Liver (tissue), 9 donors: ENCODE measurements around the gene ZNF724. TPM values are rescaled to one million over a fixed set of nuclear protein-coding genes. Genes with fewer than 3 reads are reported as not detected.

Source experiments
- DNase-seq: peaks from one replicate; pipeline ENCODE4 v3.0.0-alpha.2; 2017; ENCODE audit warnings: low spot score
- H3K27ac ChIP-seq, 2 donors: one replicate each; pipeline ENCODE4 v1.7.0; 2013; ENCODE audit warnings: inconsistent platforms in 2 of 2, low read length in 2 of 2, control low read depth in 1 of 2, low read depth in 1 of 2, mild to moderate bottlenecking in 1 of 2
- H3K27me3 ChIP-seq, 4 donors: one replicate each; pipeline versions ENCODE4 v1.6.1 to v1.7.0; 2013; ENCODE audit warnings: low read length in 3 of 4, inconsistent platforms in 1 of 4, mild to moderate bottlenecking in 1 of 4, moderate library complexity in 1 of 4; ENCODE audit not compliant: control insufficient read depth in 4 of 4, insufficient read depth in 4 of 4
- H3K36me3 ChIP-seq, 4 donors: one replicate each; pipeline versions ENCODE4 v1.6.1 to v1.7.0; 2013; ENCODE audit warnings: low read length in 3 of 4, mild to moderate bottlenecking in 3 of 4, low read depth in 1 of 4, moderate library complexity in 1 of 4; ENCODE audit not compliant: control insufficient read depth in 4 of 4, insufficient read depth in 3 of 4
- H3K4me1 ChIP-seq, 4 donors: one replicate each; pipeline versions ENCODE4 v1.6.1 to v1.7.0; 2013; ENCODE audit warnings: low read length in 3 of 4, mild to moderate bottlenecking in 3 of 4, moderate library complexity in 1 of 4; ENCODE audit not compliant: control insufficient read depth in 4 of 4, insufficient read depth in 4 of 4
- H3K4me3 ChIP-seq, 3 donors: one replicate each; pipeline versions ENCODE4 v1.6.1 to v1.7.0; 2013; ENCODE audit warnings: low read length in 3 of 3, control low read depth in 1 of 3, low read depth in 1 of 3, mild to moderate bottlenecking in 1 of 3
- H3K9ac ChIP-seq, 2 donors: one replicate each; pipeline ENCODE4 v1.7.0; 2013; ENCODE audit warnings: low read length in 2 of 2, mild to moderate bottlenecking in 2 of 2, moderate library complexity in 2 of 2, control low read depth in 1 of 2, low read depth in 1 of 2
- H3K9me3 ChIP-seq, 4 donors: one replicate each; pipeline versions ENCODE4 v1.6.1 to v1.7.0; 2013; ENCODE audit warnings: low read length in 3 of 4; ENCODE audit not compliant: control insufficient read depth in 4 of 4
- ATF3 ChIP-seq: IDR thresholded peaks from 2 replicates; pipeline ENCODE4 v1.6.1; 2016; ENCODE audit warnings: antibody characterized with exemption
- EGR1 ChIP-seq, 2 donors: IDR thresholded peaks; 2 replicates each; pipeline ENCODE4 v1.6.1; 2016 to 2018; ENCODE audit warnings: antibody characterized with exemption in 2 of 2, low read depth in 2 of 2
- FOXA1 ChIP-seq: IDR thresholded peaks from 2 replicates; pipeline ENCODE4 v1.6.1; 2016; ENCODE audit warnings: antibody characterized with exemption
- FOXA2 ChIP-seq: IDR thresholded peaks from 2 replicates; pipeline ENCODE4 v1.6.1; 2016; ENCODE audit warnings: antibody characterized with exemption
- GABPA ChIP-seq, 2 donors: IDR thresholded peaks in 1 of 2; conservative IDR thresholded peaks in 1 of 2; 2 replicates each; pipeline ENCODE4 v1.6.1; 2016; ENCODE audit warnings: antibody characterized with exemption in 2 of 2, mild to moderate bottlenecking in 1 of 2, moderate library complexity in 1 of 2
- HNF4A ChIP-seq, 2 donors: conservative IDR thresholded peaks; 2 replicates each; pipeline ENCODE4 v1.6.1; 2016; ENCODE audit warnings: antibody characterized with exemption in 2 of 2, mild to moderate bottlenecking in 2 of 2
- HNF4G ChIP-seq: IDR thresholded peaks from 2 replicates; pipeline ENCODE4 v1.6.1; 2016; ENCODE audit warnings: antibody characterized with exemption
- JUND ChIP-seq, 2 donors: IDR thresholded peaks; 2 replicates each; pipeline ENCODE4 v1.6.1; 2016; ENCODE audit warnings: antibody characterized with exemption in 2 of 2
- NR2F2 ChIP-seq: IDR thresholded peaks from 2 replicates; pipeline ENCODE4 v1.6.1; 2016; ENCODE audit warnings: antibody characterized with exemption
- RAD21 ChIP-seq, 2 donors: IDR thresholded peaks; 2 replicates each; pipeline ENCODE4 v1.6.1; 2016; ENCODE audit warnings: antibody characterized with exemption in 2 of 2, mild to moderate bottlenecking in 2 of 2
- REST ChIP-seq: IDR thresholded peaks from 2 replicates; pipeline ENCODE4 v1.6.1; 2016; ENCODE audit warnings: antibody characterized with exemption, mild to moderate bottlenecking
- RXRA ChIP-seq, 2 donors: IDR thresholded peaks; 2 replicates each; pipeline ENCODE4 v1.6.1; 2017 to 2018; ENCODE audit warnings: antibody characterized with exemption in 2 of 2, mild to moderate bottlenecking in 1 of 2
- SP1 ChIP-seq: IDR thresholded peaks from 2 replicates; pipeline ENCODE4 v1.6.1; 2018; ENCODE audit warnings: antibody characterized with exemption, mild to moderate bottlenecking
- TAF1 ChIP-seq: conservative IDR thresholded peaks from 2 replicates; pipeline ENCODE4 v1.6.1; 2016; ENCODE audit warnings: antibody characterized with exemption, mild to moderate bottlenecking
- YY1 ChIP-seq: IDR thresholded peaks from 2 replicates; pipeline ENCODE4 v1.6.1; 2016; ENCODE audit warnings: antibody characterized with exemption, mild to moderate bottlenecking
- ZBTB33 ChIP-seq: IDR thresholded peaks from 2 replicates; pipeline ENCODE4 v1.6.1; 2016; ENCODE audit warnings: antibody characterized with exemption
- WGBS: extraction: QIAGEN DNeasy Blood & Tissue Kit; methylation state at CpG from one replicate; pipeline ENCODE4 v1.1.7; 2013; 5-methylcytosine and 5-hydroxymethylcytosine counted together
- polyA plus RNA-seq, 2 donors: library from polyadenylated mRNA; stranded (reverse) in 1 of 2; unstranded in 1 of 2; fragments of 200-250 nt in 1 of 2; fragments of >200 nt in 1 of 2; fragmentation: Nextera tagmentation in 1 of 2; extraction: Ambion mirVana in 1 of 2; gene quantifications; one replicate each; pipeline versions ENCODE4 v1.2.1 to v1.2.3, GENCODE V29; 2013 to 2015
- total RNA-seq, 2 donors: library from RNA; depleted of rRNA; stranded (reverse); fragments of >200 nt; gene quantifications; one replicate each; pipeline ENCODE4 v1.2.3, GENCODE V29; 2014
- TF ChIP-seq, protein P1 (sequence below): IDR thresholded peaks from 2 replicates; pipeline ENCODE4 v1.6.1; 2016; ENCODE audit warnings: antibody characterized with exemption
- TF ChIP-seq, protein P2 (sequence below): fragments of 150-350 bp; IDR thresholded peaks from 2 replicates; pipeline ENCODE4 v1.5.1; 2017; ENCODE audit warnings: improper control_type of control experiment, low read depth, low read length; ENCODE audit not compliant: missing input control
- donor health status: healthy.
- donor health status: healthy.
- donor health status: healthy.
- donor health status: healthy.
- donor health status: healthy.

The ZNF724 gene
- total RNA-seq = 1 to 10 TPM in 1 of 2 donors, under 1 TPM in 1; 0.84 to 8.8 TPM
- polyA plus RNA-seq = under 1 TPM in 1 of 2 donors, not detected in 1; 0.13 TPM

GRCh38 chr19:23249911-23250649, at the start of gene ZNF724:
TSS of gene ZNF724 (minus strand) at chr19:23250394. CDS start at chr19:23250242, 152 bp downstream.
- H3K9ac ChIP-seq = no peak within 1 kb of the TSS
- TF ChIP-seq FOXA2 (no peak), YY1 (peak; percentile 76), NR2F2 (peak; percentile 24), ATF3 (no peak), SP1 (peak; percentile 85), RAD21 (IDR thresholded peaks at IDR 0.05) (peak in 1 of 2 donors; percentile 19), HNF4A (conservative IDR thresholded peaks at IDR 0.05) (no peak), FOXA1 (no peak), RXRA (IDR thresholded peaks at IDR 0.05) (no peak), JUND (IDR thresholded peaks at IDR 0.05) (no peak), HNF4G (no peak), GABPA (IDR thresholded peaks at IDR 0.05 in 1 of 2, conservative IDR thresholded peaks at IDR 0.05 in 1 of 2) (peak; percentile 54 to 85)
- TF ChIP-seq, protein P1, sequence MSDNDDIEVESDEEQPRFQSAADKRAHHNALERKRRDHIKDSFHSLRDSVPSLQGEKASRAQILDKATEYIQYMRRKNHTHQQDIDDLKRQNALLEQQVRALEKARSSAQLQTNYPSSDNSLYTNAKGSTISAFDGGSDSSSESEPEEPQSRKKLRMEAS = no peak
- TF ChIP-seq, protein P2, sequence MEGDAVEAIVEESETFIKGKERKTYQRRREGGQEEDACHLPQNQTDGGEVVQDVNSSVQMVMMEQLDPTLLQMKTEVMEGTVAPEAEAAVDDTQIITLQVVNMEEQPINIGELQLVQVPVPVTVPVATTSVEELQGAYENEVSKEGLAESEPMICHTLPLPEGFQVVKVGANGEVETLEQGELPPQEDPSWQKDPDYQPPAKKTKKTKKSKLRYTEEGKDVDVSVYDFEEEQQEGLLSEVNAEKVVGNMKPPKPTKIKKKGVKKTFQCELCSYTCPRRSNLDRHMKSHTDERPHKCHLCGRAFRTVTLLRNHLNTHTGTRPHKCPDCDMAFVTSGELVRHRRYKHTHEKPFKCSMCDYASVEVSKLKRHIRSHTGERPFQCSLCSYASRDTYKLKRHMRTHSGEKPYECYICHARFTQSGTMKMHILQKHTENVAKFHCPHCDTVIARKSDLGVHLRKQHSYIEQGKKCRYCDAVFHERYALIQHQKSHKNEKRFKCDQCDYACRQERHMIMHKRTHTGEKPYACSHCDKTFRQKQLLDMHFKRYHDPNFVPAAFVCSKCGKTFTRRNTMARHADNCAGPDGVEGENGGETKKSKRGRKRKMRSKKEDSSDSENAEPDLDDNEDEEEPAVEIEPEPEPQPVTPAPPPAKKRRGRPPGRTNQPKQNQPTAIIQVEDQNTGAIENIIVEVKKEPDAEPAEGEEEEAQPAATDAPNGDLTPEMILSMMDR = no peak
- peaks cover 3 to 12% (median 8%) of the 10 kb centered on the region in 4 donors for H3K4me1 ChIP-seq
- no peaks in the 10 kb centered on the region for H3K27me3 ChIP-seq
- no peaks in the 10 kb centered on the region for H3K36me3 ChIP-seq
- no peaks in the 10 kb centered on the region for H3K9me3 ChIP-seq
- peak; percentile 90 for DNase-seq
- peak within 1 kb of the TSS; percentile 64 to 75 (median 68) for H3K4me3 ChIP-seq
- peak within 1 kb of the TSS in 1 of 2 donors; percentile 60 for H3K27ac ChIP-seq
- under 1% methylated on average over 32 of the region's 32 CpGs for WGBS

GRCh38 chr19:23294141-23294540, 43.9 kb upstream of the ZNF724 start:
- WGBS = 81% methylated on average over 4 of the region's 4 CpGs
- Histone ChIP-seq H3K36me3 (no peaks in the 10 kb centered on the region), H3K4me1 (no peaks in the 10 kb centered on the region), H3K4me3 (no peak overlapping the region), H3K9ac (no peak overlapping the region), H3K27ac (no peak overlapping the region), H3K9me3 (peaks cover 0 to 6% (median 3%) of the 10 kb centered on the region in 4 donors), H3K27me3 (no peaks in the 10 kb centered on the region)
- DNase-seq = no peak
- no peak for TF ChIP-seq HNF4A (conservative IDR thresholded peaks at IDR 0.05)
- no peak for TF ChIP-seq NR2F2
- no peak for TF ChIP-seq ZBTB33
- TF ChIP-seq TAF1 = no peak
- TF ChIP-seq EGR1 (IDR thresholded peaks at IDR 0.05; ENCODE audit: low read depth in 2 of 2) = no peak
- no peak for TF ChIP-seq ATF3
- TF ChIP-seq FOXA2 = no peak
- TF ChIP-seq, protein P1 = no peak
- TF ChIP-seq REST = no peak
- no peak for TF ChIP-seq GABPA (IDR thresholded peaks at IDR 0.05 in 1 of 2, conservative IDR thresholded peaks at IDR 0.05 in 1 of 2)
- TF ChIP-seq RAD21 (IDR thresholded peaks at IDR 0.05) = no peak
- TF ChIP-seq, protein P2 = no peak
- TF ChIP-seq SP1 = no peak
- no peak for TF ChIP-seq HNF4G
- no peak for TF ChIP-seq YY1
- TF ChIP-seq RXRA (IDR thresholded peaks at IDR 0.05) = no peak
- no peak for TF ChIP-seq FOXA1
